ENCODE measurements around the gene BSN.

DNA sequence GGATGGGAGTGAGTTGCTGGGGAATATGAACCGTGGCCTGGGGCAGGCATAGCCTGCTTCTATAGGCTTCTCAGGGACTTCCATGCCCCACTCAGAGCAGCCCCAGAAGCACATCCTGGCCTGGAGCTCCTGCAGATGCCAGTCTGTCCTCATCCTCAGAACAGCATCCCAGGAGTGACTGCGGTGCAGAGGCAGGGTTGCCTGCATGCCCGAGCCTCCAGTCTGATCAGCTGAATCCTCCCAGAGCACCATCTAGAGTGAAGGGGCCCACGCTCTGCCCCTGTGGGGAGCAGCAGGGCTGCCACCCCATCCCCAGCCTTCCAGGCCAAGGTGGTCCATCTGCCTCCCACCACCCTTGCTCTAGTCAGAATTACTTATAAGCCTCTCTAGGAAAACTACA, 75.2 kb downstream of the BSN start:
- TF ChIP-seq MAZ (IDR thresholded peaks at IDR 0.05; ENCODE audit: borderline replicate concordance, low read depth, low read length) = no peak
- TF ChIP-seq POLR2A (IDR thresholded peaks at IDR 0.05; ENCODE audit: low read depth, low read length) = no peak
- TF ChIP-seq, protein P1, sequence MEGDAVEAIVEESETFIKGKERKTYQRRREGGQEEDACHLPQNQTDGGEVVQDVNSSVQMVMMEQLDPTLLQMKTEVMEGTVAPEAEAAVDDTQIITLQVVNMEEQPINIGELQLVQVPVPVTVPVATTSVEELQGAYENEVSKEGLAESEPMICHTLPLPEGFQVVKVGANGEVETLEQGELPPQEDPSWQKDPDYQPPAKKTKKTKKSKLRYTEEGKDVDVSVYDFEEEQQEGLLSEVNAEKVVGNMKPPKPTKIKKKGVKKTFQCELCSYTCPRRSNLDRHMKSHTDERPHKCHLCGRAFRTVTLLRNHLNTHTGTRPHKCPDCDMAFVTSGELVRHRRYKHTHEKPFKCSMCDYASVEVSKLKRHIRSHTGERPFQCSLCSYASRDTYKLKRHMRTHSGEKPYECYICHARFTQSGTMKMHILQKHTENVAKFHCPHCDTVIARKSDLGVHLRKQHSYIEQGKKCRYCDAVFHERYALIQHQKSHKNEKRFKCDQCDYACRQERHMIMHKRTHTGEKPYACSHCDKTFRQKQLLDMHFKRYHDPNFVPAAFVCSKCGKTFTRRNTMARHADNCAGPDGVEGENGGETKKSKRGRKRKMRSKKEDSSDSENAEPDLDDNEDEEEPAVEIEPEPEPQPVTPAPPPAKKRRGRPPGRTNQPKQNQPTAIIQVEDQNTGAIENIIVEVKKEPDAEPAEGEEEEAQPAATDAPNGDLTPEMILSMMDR (conservative IDR thresholded peaks at IDR 0.05; ENCODE audit: low read depth, low read length) = no peak
- TF ChIP-seq, protein P2, sequence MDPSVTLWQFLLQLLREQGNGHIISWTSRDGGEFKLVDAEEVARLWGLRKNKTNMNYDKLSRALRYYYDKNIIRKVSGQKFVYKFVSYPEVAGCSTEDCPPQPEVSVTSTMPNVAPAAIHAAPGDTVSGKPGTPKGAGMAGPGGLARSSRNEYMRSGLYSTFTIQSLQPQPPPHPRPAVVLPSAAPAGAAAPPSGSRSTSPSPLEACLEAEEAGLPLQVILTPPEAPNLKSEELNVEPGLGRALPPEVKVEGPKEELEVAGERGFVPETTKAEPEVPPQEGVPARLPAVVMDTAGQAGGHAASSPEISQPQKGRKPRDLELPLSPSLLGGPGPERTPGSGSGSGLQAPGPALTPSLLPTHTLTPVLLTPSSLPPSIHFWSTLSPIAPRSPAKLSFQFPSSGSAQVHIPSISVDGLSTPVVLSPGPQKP (IDR thresholded peaks at IDR 0.05; ENCODE audit: borderline replicate concordance, low read depth, low read length) = no peak
- TF ChIP-seq MXI1 (IDR thresholded peaks at IDR 0.05; ENCODE audit: borderline replicate concordance, low read depth, low read length) = no peak
- no peak for TF ChIP-seq CEBPB (IDR thresholded peaks at IDR 0.05; ENCODE audit: low read depth, low read length)
- no peak for TF ChIP-seq SMC3 (IDR thresholded peaks at IDR 0.05; ENCODE audit: low read depth, low read length)
- TF ChIP-seq RFX5 (IDR thresholded peaks at IDR 0.05; ENCODE audit: low read depth, low read length) = no peak

All from IMR-90 (cell line).